NB4 (cell line): ENCODE data around the gene STARD13.

Experiments used
- CTCF ChIP-seq: IDR thresholded peaks from one replicate; pipeline ENCODE4 v1.5.1; 2012; ENCODE audit warnings: low read depth, low read length
- POLR2A ChIP-seq: IDR thresholded peaks from 2 replicates; pipeline ENCODE4 v1.6.1; 2011; ENCODE audit warnings: mild to moderate bottlenecking; ENCODE audit not compliant: insufficient read length; ENCODE audit errors: extremely low read depth

DNA sequence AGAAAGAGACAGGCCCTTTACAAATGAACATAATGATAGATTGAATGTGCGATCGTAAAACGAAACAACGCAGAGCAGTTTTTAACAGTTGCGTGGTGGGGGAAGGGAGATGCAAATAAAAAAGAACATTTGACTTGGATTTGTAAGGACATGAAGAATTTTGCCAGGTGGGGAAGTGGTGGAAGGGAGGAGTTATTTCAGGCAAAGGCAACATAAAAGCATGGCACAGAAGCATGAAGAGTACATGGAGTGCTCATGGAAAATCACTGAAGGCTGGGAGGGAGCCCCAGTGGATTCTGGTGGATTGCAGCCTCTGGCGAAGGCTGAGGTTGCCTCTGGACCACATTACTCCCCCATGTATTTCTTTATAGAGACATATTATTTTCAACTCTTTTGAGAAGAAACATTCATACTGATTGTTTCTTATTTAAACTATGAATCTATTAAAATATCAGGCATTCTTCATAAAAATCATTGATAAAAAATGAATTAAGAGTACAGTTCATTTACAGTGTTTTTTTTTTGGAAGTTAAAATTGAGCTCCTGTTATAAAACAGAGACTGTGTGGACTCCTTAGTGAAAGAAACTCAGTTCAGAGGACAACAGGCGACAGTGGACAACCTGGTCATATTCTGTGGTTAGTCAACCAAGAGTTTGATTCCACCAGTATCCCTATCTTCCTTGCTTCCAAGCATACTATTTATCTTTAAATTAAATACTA is 57.5 kb downstream of the STARD13 start:
- TF ChIP-seq CTCF (no peak), POLR2A (no peak)
